Colonic mucosa (tissue), 4 donors: ENCODE measurements around the gene ZACN. TPM values are rescaled to one million over a fixed set of nuclear protein-coding genes. Genes with fewer than 3 reads are reported as not detected.

Experiments used
- DNase-seq: peaks from one replicate; pipeline ENCODE4 v3.0.0-alpha.2; 2020
- H3K27ac ChIP-seq: fragments of 200-600 bp; one replicate; pipeline ENCODE4 v1.8.0; 2021
- H3K27me3 ChIP-seq: fragments of 200-600 bp; one replicate; pipeline ENCODE4 v1.8.0; 2021
- H3K36me3 ChIP-seq: fragments of 200-600 bp; one replicate; pipeline ENCODE4 v1.8.0; 2021
- H3K4me1 ChIP-seq: fragments of 200-600 bp; one replicate; pipeline ENCODE4 v1.8.0; 2021; ENCODE audit warnings: mild to moderate bottlenecking
- H3K4me3 ChIP-seq: fragments of 200-600 bp; one replicate; pipeline ENCODE4 v1.8.0; 2021
- H3K9ac ChIP-seq, 2 donors: one replicate each; pipeline ENCODE4 v1.7.0; 2013; ENCODE audit warnings: control low read depth in 2 of 2, low read depth in 2 of 2, low read length in 2 of 2
- H3K9me3 ChIP-seq: fragments of 200-600 bp; one replicate; pipeline ENCODE4 v1.8.0; 2021
- intact Hi-C: fragments of 100-400 bp; cut with DNase I; formaldehyde crosslinking; loops from one replicate; pipeline ENCODE4 v1.14.1; 2022
- total RNA-seq, 2 donors: library from RNA; stranded (reverse); fragmentation: NEBNext Ultra II Directional in 1 of 2; extraction: Animal tissue kit (Norgen Biotek cat#: 25700) in 1 of 2; gene quantifications; one replicate each; pipeline ENCODE4 v1.2.1, GENCODE V29; 2021
- TF ChIP-seq, protein P1 (sequence below): fragments of 200-600 bp; IDR thresholded peaks from one replicate; pipeline ENCODE4 v1.8.0; 2022; ENCODE audit warnings: antibody characterized with exemption, mild to moderate bottlenecking
- donor health status: healthy.
- donor health status: DM: no; HTN: no; CAD: no.
- donor health status: DM: no; HTN: no; CAD: no.

ZACN gene
- total RNA-seq, 2 donors from 2014 or later = not detected

DNA sequence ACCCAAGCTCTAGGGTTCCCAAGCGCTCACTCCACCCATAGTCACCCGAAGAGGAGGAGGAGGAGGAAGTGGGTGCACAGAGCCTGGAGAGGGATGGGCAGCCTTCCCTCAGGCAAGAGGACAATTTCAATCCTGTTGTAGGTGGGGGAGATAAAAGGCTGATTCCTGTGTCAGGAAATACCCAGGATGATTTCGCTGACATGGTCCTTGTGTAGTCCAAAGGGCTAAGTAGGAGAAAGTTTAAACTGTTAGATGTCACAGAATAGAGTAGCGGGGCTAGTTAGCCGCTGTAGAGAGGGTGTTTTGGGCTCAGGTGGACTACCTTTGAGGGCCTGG is 25.9 kb downstream of the ZACN start:
- Histone ChIP-seq H3K27ac (no peak overlapping the region), H3K9ac (no peak overlapping the region), H3K9me3 (no peaks in the 10 kb centered on the region), H3K4me1 (peaks cover 8% of the 10 kb centered on the region), H3K27me3 (no peaks in the 10 kb centered on the region), H3K36me3 (no peaks in the 10 kb centered on the region), H3K4me3 (no peak overlapping the region)
- intact Hi-C loops = no loop called here
- no peak for DNase-seq
- TF ChIP-seq, protein P1, sequence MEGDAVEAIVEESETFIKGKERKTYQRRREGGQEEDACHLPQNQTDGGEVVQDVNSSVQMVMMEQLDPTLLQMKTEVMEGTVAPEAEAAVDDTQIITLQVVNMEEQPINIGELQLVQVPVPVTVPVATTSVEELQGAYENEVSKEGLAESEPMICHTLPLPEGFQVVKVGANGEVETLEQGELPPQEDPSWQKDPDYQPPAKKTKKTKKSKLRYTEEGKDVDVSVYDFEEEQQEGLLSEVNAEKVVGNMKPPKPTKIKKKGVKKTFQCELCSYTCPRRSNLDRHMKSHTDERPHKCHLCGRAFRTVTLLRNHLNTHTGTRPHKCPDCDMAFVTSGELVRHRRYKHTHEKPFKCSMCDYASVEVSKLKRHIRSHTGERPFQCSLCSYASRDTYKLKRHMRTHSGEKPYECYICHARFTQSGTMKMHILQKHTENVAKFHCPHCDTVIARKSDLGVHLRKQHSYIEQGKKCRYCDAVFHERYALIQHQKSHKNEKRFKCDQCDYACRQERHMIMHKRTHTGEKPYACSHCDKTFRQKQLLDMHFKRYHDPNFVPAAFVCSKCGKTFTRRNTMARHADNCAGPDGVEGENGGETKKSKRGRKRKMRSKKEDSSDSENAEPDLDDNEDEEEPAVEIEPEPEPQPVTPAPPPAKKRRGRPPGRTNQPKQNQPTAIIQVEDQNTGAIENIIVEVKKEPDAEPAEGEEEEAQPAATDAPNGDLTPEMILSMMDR = no peak

GRCh38 chr17:76106703-76107102 is 27.7 kb downstream of the ZACN start:
- intact Hi-C loops = no loop called here
- H3K36me3 ChIP-seq = no peaks in the 10 kb centered on the region
- H3K27ac ChIP-seq = no peak overlapping the region
- no peak for DNase-seq
- H3K9ac ChIP-seq = no peak overlapping the region
- H3K4me3 ChIP-seq = no peak overlapping the region
- TF ChIP-seq, protein P1 = no peak
- H3K4me1 ChIP-seq = peaks cover 8% of the 10 kb centered on the region
- no peaks in the 10 kb centered on the region for H3K27me3 ChIP-seq
- H3K9me3 ChIP-seq = no peaks in the 10 kb centered on the region

DNA sequence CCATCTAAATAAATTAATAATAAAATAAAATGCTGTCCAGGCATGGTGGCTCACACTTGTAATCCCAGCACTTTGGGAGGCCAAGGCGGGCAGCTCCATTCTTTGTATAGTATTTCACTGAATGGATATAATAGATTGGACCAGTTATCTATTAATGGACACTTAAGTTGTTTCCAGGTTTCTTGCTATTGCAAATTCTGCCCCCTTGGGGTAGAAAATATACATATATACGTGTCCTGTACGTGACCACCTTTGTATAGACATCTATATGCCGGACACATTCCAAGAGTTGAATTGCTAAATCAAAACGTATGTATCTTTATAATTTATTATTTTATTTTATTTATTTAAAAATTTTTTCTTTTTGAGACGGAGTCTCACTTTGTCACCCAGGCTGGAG is 28.5 kb downstream of the ZACN start:
- TF ChIP-seq, protein P1 = no peak
- DNase-seq = no peak
- no peak overlapping the region for H3K27ac ChIP-seq
- intact Hi-C loops = no loop called here
- H3K9me3 ChIP-seq = no peaks in the 10 kb centered on the region
- H3K4me1 ChIP-seq = peaks cover 5% of the 10 kb centered on the region
- H3K9ac ChIP-seq = no peak overlapping the region
- no peak overlapping the region for H3K4me3 ChIP-seq
- H3K36me3 ChIP-seq = no peaks in the 10 kb centered on the region
- H3K27me3 ChIP-seq = no peaks in the 10 kb centered on the region

DNA sequence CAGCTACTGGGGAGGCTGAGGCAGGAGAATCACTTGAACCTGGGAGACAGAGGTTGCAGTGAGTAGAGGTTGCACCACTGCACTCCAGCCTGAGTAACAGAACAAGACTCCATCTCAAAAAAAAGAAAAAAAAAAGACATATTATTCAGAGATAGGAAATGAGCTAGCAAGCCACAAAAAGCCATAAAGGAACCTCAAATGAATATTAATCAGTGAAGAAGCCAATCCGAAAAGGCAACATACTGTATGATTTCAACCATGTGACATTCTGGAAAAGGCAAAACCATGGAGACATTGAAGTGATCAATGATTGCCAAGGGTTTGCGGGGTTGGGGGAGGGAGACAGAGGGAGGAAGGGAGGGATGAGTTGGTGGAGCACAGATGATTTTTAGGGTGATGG is 33.0 kb downstream of the ZACN start:
- no peak overlapping the region for H3K4me3 ChIP-seq
- intact Hi-C loops = no loop called here
- H3K27me3 ChIP-seq = no peaks in the 10 kb centered on the region
- DNase-seq = no peak
- no peaks in the 10 kb centered on the region for H3K36me3 ChIP-seq
- H3K9ac ChIP-seq = no peak overlapping the region
- TF ChIP-seq, protein P1 = no peak
- no peaks in the 10 kb centered on the region for H3K4me1 ChIP-seq
- no peaks in the 10 kb centered on the region for H3K9me3 ChIP-seq
- H3K27ac ChIP-seq = no peak overlapping the region

DNA sequence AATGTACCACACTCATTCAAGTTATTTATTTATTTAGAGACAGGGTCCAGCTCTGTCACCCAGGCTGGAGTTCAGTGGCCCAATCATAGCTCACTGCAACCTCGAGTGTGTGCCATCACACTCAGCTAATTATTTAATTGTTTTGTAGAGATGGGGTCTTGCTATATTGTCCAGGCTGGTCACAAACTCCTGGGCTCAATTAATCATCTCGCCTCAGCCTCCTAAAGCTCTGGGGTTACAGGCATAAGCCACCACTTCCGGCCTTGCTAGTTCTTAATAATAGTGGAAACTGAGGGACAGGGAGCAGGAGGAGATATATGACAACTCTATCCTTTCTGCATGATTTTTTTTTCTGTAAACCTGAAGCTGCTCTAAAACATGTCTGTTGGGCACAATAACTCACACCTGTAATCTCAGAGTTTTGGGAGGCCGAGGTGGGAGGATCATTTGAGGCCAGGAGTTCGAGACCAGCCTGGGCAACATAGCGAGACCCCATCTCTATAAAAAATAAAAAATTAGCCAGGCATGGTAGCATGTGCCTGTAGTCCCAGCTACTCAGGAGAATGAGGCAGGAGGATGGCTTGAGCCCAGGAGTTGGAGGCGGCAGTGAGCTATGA is 36.3 kb downstream of the ZACN start:
- intact Hi-C loops = no loop called here
- H3K36me3 ChIP-seq = no peaks in the 10 kb centered on the region
- no peak overlapping the region for H3K27ac ChIP-seq
- no peak for DNase-seq
- no peak overlapping the region for H3K4me3 ChIP-seq
- no peak overlapping the region for H3K9ac ChIP-seq
- H3K27me3 ChIP-seq = no peaks in the 10 kb centered on the region
- H3K4me1 ChIP-seq = no peaks in the 10 kb centered on the region
- H3K9me3 ChIP-seq = no peaks in the 10 kb centered on the region
- TF ChIP-seq, protein P1 = no peak
